Ureter (tissue), 1 donor: ENCODE measurements around the gene SLC27A5. TPM values are rescaled to one million over a fixed set of nuclear protein-coding genes. Genes with fewer than 3 reads are reported as not detected.

Experiments used
- DNase-seq: peaks from one replicate; pipeline ENCODE4 v3.0.0-alpha.2; 2020; ENCODE audit warnings: low spot score
- total RNA-seq: library from RNA; stranded (reverse); gene quantifications from one replicate; pipeline ENCODE4 v1.2.4, GENCODE V29; 2023
- donor health status: DM: yes; HTN: yes; CAD: no.

The SLC27A5 gene
- total RNA-seq: 16.5 TPM

- DNase-seq: no peak
Measured at GRCh38 chr19:58511353-58512208, at the start of gene SLC27A5. Gene SLC27A5, minus strand, starts transcription at chr19:58511992. Its CDS starts 37 bp downstream, at chr19:58511955.

- DNase-seq: no peak
Measured at GRCh38 chr19:58560921-58561320, 49.1 kb upstream of the SLC27A5 start.

GRCh38 chr19:58560007-58560887 is 48.5 kb upstream of the SLC27A5 start:
- DNase-seq: no peak

- peak; percentile 95 for DNase-seq
Measured at GRCh38 chr19:58559275-58560006, 47.6 kb upstream of the SLC27A5 start.

- peak; percentile 100 for DNase-seq
Measured at GRCh38 chr19:58558623-58559274, 47.0 kb upstream of the SLC27A5 start.

GRCh38 chr19:58558066-58558622 is 46.4 kb upstream of the SLC27A5 start, which contains the start of gene UBE2M:
Gene UBE2M, minus strand, starts transcription at chr19:58558611. Its CDS starts 230 bp downstream, at chr19:58558381.
- DNase-seq: peak; percentile 74

GRCh38 chr19:58557221-58558065 is 45.7 kb upstream of the SLC27A5 start:
- no peak for DNase-seq

GRCh38 chr19:58556622-58557220 is 44.9 kb upstream of the SLC27A5 start:
- no peak for DNase-seq

- DNase-seq: no peak
Measured at GRCh38 chr19:58555920-58556621, 44.3 kb upstream of the SLC27A5 start.

GRCh38 chr19:58555369-58555885 is 43.6 kb upstream of the SLC27A5 start:
- no peak for DNase-seq

GRCh38 chr19:58554494-58555368 is 42.9 kb upstream of the SLC27A5 start, which contains the start of gene CHMP2A:
Gene CHMP2A, minus strand, starts transcription at chr19:58555105. Its CDS starts 893 bp downstream, at chr19:58554212.
- peak; percentile 99 for DNase-seq

GRCh38 chr19:58553799-58554493 is 42.2 kb upstream of the SLC27A5 start:
- no peak for DNase-seq

- no peak for DNase-seq
Measured at GRCh38 chr19:58552655-58553054, 40.9 kb upstream of the SLC27A5 start.

- no peak for DNase-seq
Measured at GRCh38 chr19:58551577-58552471, 40.0 kb upstream of the SLC27A5 start.

GRCh38 chr19:58551123-58551497 is 39.3 kb upstream of the SLC27A5 start:
- DNase-seq: no peak
